ENCODE results near the gene PSKH1. TPM values are rescaled to one million over a fixed set of nuclear protein-coding genes. Genes with fewer than 3 reads are reported as not detected.

Gene PSKH1
- total and polyA plus RNA-seq, 9 of the 15 experiments (the other 6 are each of a cell fraction or from before 2014, with no cell fraction given), result 0.96 to 20.9 (median 9.4) TPM

DNA sequence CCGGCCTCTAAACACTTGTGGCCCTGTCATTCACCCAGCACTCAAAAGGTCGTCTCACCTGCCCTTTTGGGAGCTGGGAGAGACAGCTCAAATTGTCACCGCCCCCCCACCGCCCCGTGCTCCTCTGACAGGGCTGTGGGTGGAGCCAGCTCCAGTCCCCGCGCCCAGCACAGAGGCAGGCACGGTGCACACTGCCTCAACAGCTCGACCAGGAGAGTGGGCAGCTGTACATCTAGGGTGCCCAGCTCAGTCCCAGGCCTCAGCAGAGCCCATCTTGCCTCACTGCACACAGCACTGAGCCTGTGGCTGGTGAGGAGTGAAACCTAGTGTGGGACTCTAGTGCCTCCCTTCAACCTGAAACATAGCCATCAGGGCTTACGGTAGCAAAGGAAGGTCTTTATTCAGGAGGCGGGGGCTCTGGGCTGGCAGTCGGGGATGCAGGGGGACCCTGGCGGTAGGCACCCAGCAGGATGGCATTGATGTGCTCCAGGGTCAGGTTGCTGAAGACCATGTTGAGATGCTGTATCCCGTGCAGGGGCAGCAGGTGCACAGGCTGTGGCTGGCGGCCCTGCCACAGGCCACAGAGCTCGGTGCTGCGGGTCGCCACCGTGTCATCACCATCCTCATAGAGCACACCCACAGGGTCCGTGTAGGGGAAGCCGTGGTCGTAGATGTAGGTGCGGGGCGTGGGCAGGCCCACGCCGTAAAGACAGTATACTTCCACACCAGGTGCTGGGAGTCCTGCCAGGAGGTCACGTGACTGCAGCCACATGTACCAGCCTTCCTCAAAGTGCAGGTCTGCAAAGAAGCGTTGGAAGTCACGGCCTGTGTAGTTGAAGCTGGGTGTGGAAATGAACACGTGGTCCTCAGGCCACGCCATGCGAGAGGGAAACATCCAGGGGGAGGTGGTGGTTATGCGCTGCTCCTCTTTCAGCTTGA, 46.7 kb downstream of the PSKH1 start:
- ATAC-seq, result no peak
- TF ChIP-seq, protein P1, sequence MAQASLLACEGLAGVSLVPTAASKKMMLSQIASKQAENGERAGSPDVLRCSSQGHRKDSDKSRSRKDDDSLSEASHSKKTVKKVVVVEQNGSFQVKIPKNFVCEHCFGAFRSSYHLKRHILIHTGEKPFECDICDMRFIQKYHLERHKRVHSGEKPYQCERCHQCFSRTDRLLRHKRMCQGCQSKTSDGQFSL (CRISPR knock-in tag; IDR thresholded peaks at IDR 0.05), result peak; percentile 62; the same call in 1 of the 2 replicates
- TF ChIP-seq, protein P1 (tag; IDR thresholded peaks at IDR 0.05), result peak in 1 of 2 experiments; percentile 49; a peak in 1 of 4 replicates
- no peak for TF ChIP-seq SMC3 (conservative IDR thresholded peaks at IDR 0.05; ENCODE audit: insufficient read depth, low read depth, low read length)
- TF ChIP-seq, protein P2, sequence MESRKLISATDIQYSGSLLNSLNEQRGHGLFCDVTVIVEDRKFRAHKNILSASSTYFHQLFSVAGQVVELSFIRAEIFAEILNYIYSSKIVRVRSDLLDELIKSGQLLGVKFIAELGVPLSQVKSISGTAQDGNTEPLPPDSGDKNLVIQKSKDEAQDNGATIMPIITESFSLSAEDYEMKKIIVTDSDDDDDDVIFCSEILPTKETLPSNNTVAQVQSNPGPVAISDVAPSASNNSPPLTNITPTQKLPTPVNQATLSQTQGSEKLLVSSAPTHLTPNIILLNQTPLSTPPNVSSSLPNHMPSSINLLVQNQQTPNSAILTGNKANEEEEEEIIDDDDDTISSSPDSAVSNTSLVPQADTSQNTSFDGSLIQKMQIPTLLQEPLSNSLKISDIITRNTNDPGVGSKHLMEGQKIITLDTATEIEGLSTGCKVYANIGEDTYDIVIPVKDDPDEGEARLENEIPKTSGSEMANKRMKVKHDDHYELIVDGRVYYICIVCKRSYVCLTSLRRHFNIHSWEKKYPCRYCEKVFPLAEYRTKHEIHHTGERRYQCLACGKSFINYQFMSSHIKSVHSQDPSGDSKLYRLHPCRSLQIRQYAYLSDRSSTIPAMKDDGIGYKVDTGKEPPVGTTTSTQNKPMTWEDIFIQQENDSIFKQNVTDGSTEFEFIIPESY (CRISPR knock-in tag; IDR thresholded peaks at IDR 0.05), result peak; percentile 53; the same call in 1 of the 2 replicates
- TF ChIP-seq, protein P3, sequence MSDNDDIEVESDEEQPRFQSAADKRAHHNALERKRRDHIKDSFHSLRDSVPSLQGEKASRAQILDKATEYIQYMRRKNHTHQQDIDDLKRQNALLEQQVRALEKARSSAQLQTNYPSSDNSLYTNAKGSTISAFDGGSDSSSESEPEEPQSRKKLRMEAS (CRISPR knock-in tag; IDR thresholded peaks at IDR 0.05), result peak; percentile 23; the same call in 1 of the 2 replicates
- peak; percentile 33; the same call in 1 of the 2 replicates for TF ChIP-seq RBFOX2 (IDR thresholded peaks at IDR 0.05; ENCODE audit: low read depth, low read length)
- no peak for TF ChIP-seq DIDO1 (tag; IDR thresholded peaks at IDR 0.05; ENCODE audit: low read depth)
- TF ChIP-seq, protein P4, sequence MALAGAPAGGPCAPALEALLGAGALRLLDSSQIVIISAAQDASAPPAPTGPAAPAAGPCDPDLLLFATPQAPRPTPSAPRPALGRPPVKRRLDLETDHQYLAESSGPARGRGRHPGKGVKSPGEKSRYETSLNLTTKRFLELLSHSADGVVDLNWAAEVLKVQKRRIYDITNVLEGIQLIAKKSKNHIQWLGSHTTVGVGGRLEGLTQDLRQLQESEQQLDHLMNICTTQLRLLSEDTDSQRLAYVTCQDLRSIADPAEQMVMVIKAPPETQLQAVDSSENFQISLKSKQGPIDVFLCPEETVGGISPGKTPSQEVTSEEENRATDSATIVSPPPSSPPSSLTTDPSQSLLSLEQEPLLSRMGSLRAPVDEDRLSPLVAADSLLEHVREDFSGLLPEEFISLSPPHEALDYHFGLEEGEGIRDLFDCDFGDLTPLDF (CRISPR knock-in tag; IDR thresholded peaks at IDR 0.05), result no peak
- TF ChIP-seq RAD51 (IDR thresholded peaks at IDR 0.05; ENCODE audit: borderline replicate concordance, low read depth), result peak; percentile 43; the same call in 1 of the 2 replicates
- TF ChIP-seq, protein P5, sequence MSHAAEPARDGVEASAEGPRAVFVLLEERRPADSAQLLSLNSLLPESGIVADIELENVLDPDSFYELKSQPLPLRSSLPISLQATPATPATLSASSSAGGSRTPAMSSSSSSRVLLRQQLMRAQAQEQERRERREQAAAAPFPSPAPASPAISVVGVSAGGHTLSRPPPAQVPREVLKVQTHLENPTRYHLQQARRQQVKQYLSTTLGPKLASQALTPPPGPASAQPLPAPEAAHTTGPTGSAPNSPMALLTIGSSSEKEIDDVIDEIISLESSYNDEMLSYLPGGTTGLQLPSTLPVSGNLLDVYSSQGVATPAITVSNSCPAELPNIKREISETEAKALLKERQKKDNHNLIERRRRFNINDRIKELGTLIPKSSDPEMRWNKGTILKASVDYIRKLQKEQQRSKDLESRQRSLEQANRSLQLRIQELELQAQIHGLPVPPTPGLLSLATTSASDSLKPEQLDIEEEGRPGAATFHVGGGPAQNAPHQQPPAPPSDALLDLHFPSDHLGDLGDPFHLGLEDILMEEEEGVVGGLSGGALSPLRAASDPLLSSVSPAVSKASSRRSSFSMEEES (CRISPR knock-in tag; IDR thresholded peaks at IDR 0.05), result peak; percentile 44
- peak; percentile 13 for TF ChIP-seq POLR2B (IDR thresholded peaks at IDR 0.05; ENCODE audit: low read depth, partially characterized antibody)
- TF ChIP-seq ZZZ3 (IDR thresholded peaks at IDR 0.05), result no peak
- TF ChIP-seq SUPT5H (IDR thresholded peaks at IDR 0.05), result 0 out of 2 replicates have a peak, but pooled peaks have one; percentile 27
- TF ChIP-seq POLR2G (IDR thresholded peaks at IDR 0.05; ENCODE audit: low read depth, low read length), result peak; percentile 66

More for the DNA sequence above, 46.7 kb downstream of the PSKH1 start:
- Histone ChIP-seq H3K9ac (ENCODE audit: insufficient read depth in 1 of 2, low read depth in 2 of 2, low read length in 2 of 2) (peak overlapping the region in 1 of 2 experiments; percentile 68; a peak in 2 of 4 replicates), H4K20me1 (replicated peaks; ENCODE audit: control insufficient read depth, insufficient read depth, low read length) (peaks cover 12% of the 10 kb centered on the region; the same call in 1 of the 2 replicates), H3K36me3 (ENCODE audit: control insufficient read depth, insufficient read depth, low read length) (peaks cover 44% of the 10 kb centered on the region; the same call in 2 of the 3 replicates), H3K27me3 (ENCODE audit: control insufficient read depth in 2 of 2, insufficient read depth in 2 of 2, low read length in 2 of 2) (no peaks in the 10 kb centered on the region), H3K4me2 (ENCODE audit: insufficient read depth, low read length) (no peak overlapping the region), H3K9me3 (replicated peaks; ENCODE audit: control insufficient read depth, insufficient read depth, low read depth, low read length) (no peaks in the 10 kb centered on the region; the same call in 1 of the 2 replicates), H3K9me1 (ENCODE audit: control insufficient read depth, insufficient read depth, low read length) (no peaks in the 10 kb centered on the region), H3K27ac (ENCODE audit: extremely low read depth, low read depth, low read length) (no peak overlapping the region), H3K4me1 (replicated peaks in 1 of 2; ENCODE audit: control insufficient read depth in 2 of 2, insufficient read depth in 2 of 2, low read length in 2 of 2) (peaks cover 17 to 76% of the 10 kb centered on the region in 2 experiments), H2AFZ (ENCODE audit: low read depth, low read length) (no peak overlapping the region), H3K79me2 (ENCODE audit: control insufficient read depth, insufficient read depth, low read length) (peaks cover 28% of the 10 kb centered on the region), H3K4me3 (no peak overlapping the region)
- DNase-seq (ENCODE audit: extremely low read depth in 1 of 4, low spot score in 3 of 4) (no peak), FAIRE-seq (no peak)
- ChIA-PET POLR2A (interaction anchor here (0.6 kb wide), 2 partner anchors 24 to 66 kb away, joined by 3 to 4 read pairs; no protein-coding TSS in a partner anchor), CTCF (ENCODE audit: low intra/inter-chr PET ratio) (no interaction called here)
- in situ Hi-C loops (cut with MboI), result no loop called here
- WGBS (ENCODE audit: insufficient coverage, low coverage, missing lambda C conversion rate), result 77% methylated on average over 29 of the region's 33 CpGs
- BruUV-seq (replicated peaks), result no TSS peak
- intact Hi-C loops (cut with micrococcal nuclease), result loop anchor here (5.0 to 10.0 kb wide), 2 partner anchors 103 to 415 kb away; partner anchors contain the start of gene RIPOR1
